DMS153 (cell line): ENCODE measurements around the gene SLC5A3.

Experiments
- DNase-seq: peaks from one replicate; lab custom pipeline; 2025; lab: John Stamatoyannopoulos, UW

SLC5A3 gene

GRCh38 chr21:34073032-34073748 lies at the start of gene SLC5A3, which contains the start of gene MRPS6:
Gene SLC5A3, plus strand, starts transcription at chr21:34073578. Its CDS starts 21,621 bp downstream, at chr21:34095199.
Gene MRPS6, plus strand, starts transcription at chr21:34073578. Its CDS starts 123 bp downstream, at chr21:34073701.
- peak; percentile 70 for DNase-seq

GRCh38 chr21:34023691-34024373 lies 49.5 kb upstream of the SLC5A3 start:
- DNase-seq: no peak

- DNase-seq: no peak
These were observed 49.0 kb upstream of the SLC5A3 start for GRCh38 chr21:34024374-34024693.

DNA sequence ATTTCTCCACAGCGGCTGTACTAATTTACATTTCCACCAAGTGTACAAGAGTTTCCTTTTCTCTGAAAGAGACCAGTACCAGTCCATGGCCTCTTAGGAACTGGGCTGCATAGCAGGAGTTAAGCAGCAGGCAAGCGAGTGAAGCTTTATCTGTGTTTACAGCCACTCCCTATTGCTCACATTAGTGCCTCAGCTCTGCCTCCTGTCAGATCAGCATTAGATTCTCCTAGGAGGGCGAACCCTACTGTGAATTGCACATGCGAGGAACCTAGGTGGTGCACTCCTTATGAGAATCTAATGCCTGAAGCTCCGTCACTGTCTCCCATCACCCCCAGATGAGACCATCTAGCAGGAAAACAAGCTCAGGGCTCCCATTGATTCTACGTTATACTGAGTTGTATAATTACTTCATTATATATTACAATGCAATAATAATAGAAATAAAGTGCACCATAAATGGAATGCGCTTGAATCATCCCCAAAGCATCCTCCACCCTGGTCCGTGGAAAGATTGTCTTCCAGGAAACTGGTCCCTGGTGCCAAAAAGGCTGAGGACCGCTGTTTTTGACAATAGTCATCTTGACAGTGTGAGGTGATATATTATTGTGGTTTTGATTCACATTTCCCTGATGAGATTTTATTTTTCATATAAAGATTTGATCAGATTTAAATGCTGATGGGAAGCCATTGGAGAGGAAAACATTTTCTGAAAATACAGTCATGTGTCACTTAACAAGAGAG lies 45.5 kb upstream of the SLC5A3 start:
- DNase-seq: no peak

- no peak for DNase-seq
These were observed 43.4 kb upstream of the SLC5A3 start for GRCh38 chr21:34029743-34030528.

DNA sequence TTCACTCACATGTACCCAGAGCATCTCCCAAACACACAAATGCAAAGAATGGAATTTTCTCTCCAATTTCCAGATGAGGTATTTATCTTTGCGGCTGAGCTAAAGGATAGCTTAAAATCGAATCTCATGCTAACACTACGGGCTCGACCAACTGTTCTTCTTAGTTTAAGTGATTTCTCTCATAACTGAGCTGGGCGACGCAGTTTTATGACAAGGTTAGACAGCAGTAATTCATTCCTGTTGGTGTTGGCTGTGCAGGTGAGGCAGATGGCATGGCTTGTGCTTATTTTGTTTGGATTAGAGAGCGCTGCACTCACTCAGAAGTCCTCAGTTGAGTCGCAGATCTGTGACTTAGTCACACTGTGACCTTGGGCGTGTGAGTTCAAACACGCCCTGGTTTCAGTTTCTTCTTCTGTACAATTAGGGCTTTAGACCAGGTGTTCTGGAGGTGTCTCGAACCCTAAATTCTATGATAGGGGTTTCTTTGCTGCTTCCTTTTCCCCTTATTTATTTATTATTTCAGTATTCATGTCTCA lies 41.5 kb upstream of the SLC5A3 start:
- DNase-seq: no peak

- DNase-seq: no peak
These were observed 38.9 kb upstream of the SLC5A3 start for GRCh38 chr21:34034369-34035014.

- no peak for DNase-seq
These were observed 37.6 kb upstream of the SLC5A3 start for GRCh38 chr21:34035619-34036354.

GRCh38 chr21:34037009-34037795 lies 36.2 kb upstream of the SLC5A3 start:
- no peak for DNase-seq

GRCh38 chr21:34039678-34040382 lies 33.5 kb upstream of the SLC5A3 start:
- no peak for DNase-seq

GRCh38 chr21:34042735-34043134 lies 30.6 kb upstream of the SLC5A3 start:
- DNase-seq: no peak

- no peak for DNase-seq
These were observed 30.0 kb upstream of the SLC5A3 start for GRCh38 chr21:34043333-34043732.

- no peak for DNase-seq
These were observed 26.5 kb upstream of the SLC5A3 start for GRCh38 chr21:34046917-34047316.

DNA sequence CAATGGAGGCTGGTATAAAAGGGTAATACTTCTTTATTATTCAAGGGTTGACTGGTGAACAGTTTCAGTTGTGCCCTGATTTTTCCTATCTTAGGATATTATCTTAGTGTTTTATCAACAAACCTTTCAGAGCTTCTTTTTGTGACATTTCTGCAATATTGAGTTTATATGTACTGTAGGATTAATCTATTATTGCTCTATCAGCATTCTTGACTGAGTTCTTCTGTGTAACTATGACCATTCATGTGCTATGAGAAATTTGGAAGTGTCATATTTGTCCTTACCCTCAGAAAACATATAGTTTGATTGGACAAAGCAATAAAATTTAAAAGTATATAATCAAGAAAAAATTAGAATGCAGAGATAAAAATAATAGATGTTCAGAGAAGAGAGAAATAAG lies 25.5 kb upstream of the SLC5A3 start:
- no peak for DNase-seq

GRCh38 chr21:34052171-34052570 lies 21.2 kb upstream of the SLC5A3 start:
- DNase-seq: no peak

- peak; percentile 90 for DNase-seq
These were observed 19.1 kb upstream of the SLC5A3 start for GRCh38 chr21:34054259-34054658.

DNA sequence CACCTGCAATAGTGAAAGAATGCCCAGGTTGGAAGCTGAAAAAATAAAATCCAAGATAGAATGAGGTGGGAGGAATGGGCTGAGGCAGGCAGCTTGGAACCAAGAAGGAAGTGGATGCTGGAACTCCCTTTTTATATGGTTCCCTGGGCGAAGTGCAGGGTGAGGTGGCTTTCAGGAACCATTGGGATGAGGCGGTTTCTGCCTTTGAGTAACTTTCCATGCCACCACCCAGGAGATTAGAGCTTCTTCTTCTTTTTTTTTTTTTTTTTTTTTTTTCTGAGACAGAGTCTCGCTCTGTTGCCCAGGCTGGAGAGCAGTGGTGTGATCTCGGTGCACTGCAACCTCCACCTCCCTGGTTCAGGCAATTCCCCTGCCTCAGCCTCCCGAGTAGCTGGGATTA lies 17.8 kb upstream of the SLC5A3 start:
- no peak for DNase-seq

DNA sequence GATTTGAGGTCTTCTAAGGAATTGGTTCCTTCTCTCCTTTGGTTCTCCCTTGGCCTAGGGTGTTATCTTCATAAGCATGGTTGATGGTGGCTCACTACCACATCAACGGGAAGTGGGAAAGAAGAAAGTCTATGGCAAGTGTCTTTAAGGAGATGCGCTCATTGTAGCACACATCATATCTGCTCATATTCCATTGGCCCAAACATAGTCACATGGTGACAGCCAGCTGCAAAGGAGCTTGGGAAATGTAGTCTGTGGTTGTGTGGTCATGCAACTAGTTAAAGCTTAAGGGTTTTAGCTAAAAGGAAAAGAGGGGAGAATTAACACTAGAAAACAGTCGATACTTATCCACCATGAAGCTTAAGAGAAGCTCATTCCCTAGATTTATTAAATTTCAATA lies 11.4 kb upstream of the SLC5A3 start:
- no peak for DNase-seq

DNA sequence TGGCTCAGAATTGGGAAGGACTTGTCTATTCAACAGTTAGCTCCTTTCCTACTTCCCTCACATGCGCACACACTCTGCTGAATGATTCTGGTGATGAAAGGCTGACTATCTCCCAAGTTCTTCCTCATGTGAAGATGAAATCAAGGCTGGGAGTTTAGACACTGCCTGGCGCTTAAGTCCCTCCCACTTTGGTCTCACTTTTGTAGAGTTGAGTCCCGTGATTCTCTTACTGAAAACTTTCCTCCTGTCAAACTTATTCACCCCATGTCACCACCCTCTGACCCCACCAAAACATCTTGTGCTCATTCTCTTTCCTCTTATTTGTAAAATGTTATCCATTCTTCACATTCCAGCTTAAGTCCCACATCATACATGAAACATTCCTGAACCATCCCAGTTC lies 8.4 kb upstream of the SLC5A3 start:
- DNase-seq: no peak
